ENCODE results near the gene RAMACL.

- TF ChIP-seq CTCF (IDR thresholded peaks at IDR 0.05; ENCODE audit: low read depth, low read length) = no peak
- no peak for TF ChIP-seq POLR2A (IDR thresholded peaks at IDR 0.05; ENCODE audit: extremely low read depth, insufficient read length)
- TF ChIP-seq MAX (IDR thresholded peaks at IDR 0.05; ENCODE audit: low read depth, low read length) = no peak
- no peak for TF ChIP-seq MYC (IDR thresholded peaks at IDR 0.05; ENCODE audit: low read depth, low read length)
These were observed 28.1 kb upstream of the RAMACL start for GRCh38 chr6:166614589-166614988.

Measured in NB4 (cell line).